Transverse colon (tissue), 4 donors: Measurements from ENCODE around the gene ATL2. TPM values are rescaled to one million over a fixed set of nuclear protein-coding genes. Genes with fewer than 3 reads are reported as not detected.

Source experiments
- DNase-seq: peaks from one replicate; pipeline ENCODE4 v3.0.0-alpha.2; 2019
- H3K27ac ChIP-seq, 4 donors: fragments of 200-600 bp; sonication (generic); 2 replicates each; pipeline ENCODE4 v1.5.1; 2016 to 2018; ENCODE audit warnings: inconsistent platforms in 4 of 4
- H3K27me3 ChIP-seq: fragments of 200-600 bp; sonication (generic); 2 replicates; pipeline ENCODE4 v1.5.1; 2017; ENCODE audit warnings: inconsistent platforms
- H3K36me3 ChIP-seq, 4 donors: fragments of 200-600 bp; sonication (generic); 2 replicates each; pipeline ENCODE4 v1.5.1; 2017 to 2019; ENCODE audit warnings: inconsistent platforms in 4 of 4
- H3K4me1 ChIP-seq, 4 donors: fragments of 200-600 bp; sonication (generic); 2 replicates each; pipeline ENCODE4 v1.5.1; 2017 to 2020; ENCODE audit warnings: inconsistent platforms in 4 of 4
- H3K4me3 ChIP-seq, 4 donors: fragments of 200-600 bp; sonication (generic); 1 replicate in 1 of 4; 2 replicates in 3 of 4; pipeline versions ENCODE4 v1.5.1 to v1.6.1; 2017 to 2019; ENCODE audit warnings: inconsistent platforms in 4 of 4
- H3K9me3 ChIP-seq, 2 donors: fragments of 200-600 bp; sonication (generic); 2 replicates each; pipeline ENCODE4 v1.5.1; 2017 to 2019; ENCODE audit warnings: inconsistent platforms in 2 of 2
- CTCF ChIP-seq, 5 experiments: fragments of 200-600 bp in 3 of 5; fragments of 450-650 bp in 2 of 5; sonication (generic) in 3 of 5; IDR thresholded peaks; 1 replicate in 2 of 5; 2 replicates in 3 of 5; pipeline ENCODE4 v1.5.1; 2016 to 2017; ENCODE audit warnings: antibody characterized with exemption in 5 of 5, inconsistent platforms in 3 of 5, mild to moderate bottlenecking in 2 of 5, moderate library complexity in 1 of 5
- EP300 ChIP-seq: sonication (generic); formaldehyde crosslinking; IDR thresholded peaks from one replicate; pipeline ENCODE4 v1.6.1; 2017; ENCODE audit warnings: antibody characterized with exemption, low read depth
- POLR2A ChIP-seq: fragments of 450-650 bp; IDR thresholded peaks from one replicate; pipeline ENCODE4 v1.6.1; 2016; ENCODE audit warnings: antibody characterized with exemption, mild to moderate bottlenecking, moderate library complexity
- POLR2AphosphoS5 ChIP-seq, 3 donors: sonication (generic); formaldehyde crosslinking; IDR thresholded peaks; one replicate each; pipeline ENCODE4 v1.6.1; 2016; ENCODE audit warnings: antibody characterized with exemption in 3 of 3
- whole genome bisulfite sequencing, 2 donors: methylation state at CpG; one replicate each; pipeline ENCODE4 v1.1.5; 2018; ENCODE audit warnings: low coverage in 1 of 2; 5-methylcytosine and 5-hydroxymethylcytosine counted together
- in situ Hi-C, 4 donors: fragments of 200-750 bp; cut with MboI; loops; one replicate each; pipeline versions ENCODE4 v1.15.0 to v1.15.1; 2017; ENCODE audit warnings: low sequenced_read_pairs in 3 of 4, low pct_ligation_motif_present in 1 of 4, low pct_unique_long_range_greater_than_20kb in 1 of 4
- intact Hi-C: fragments of 100-400 bp; cut with DNase I; formaldehyde crosslinking; loops from one replicate; pipeline ENCODE4 v1.15.1; 2023; ENCODE audit warnings: low total_unique reads
- total RNA-seq, 4 donors: library from RNA; depleted of rRNA; stranded (reverse); fragments of >200 nt; gene quantifications; one replicate each; pipeline ENCODE4 v1.1.0, GENCODE V29; 2016

ATL2 gene
- total RNA-seq, 4 donors from 2014 or later, result 17.6 to 150 (median 69.1) TPM

- Histone ChIP-seq H3K27me3 (no peaks in the 10 kb centered on the region), H3K4me3 (no peak overlapping the region), H3K4me1 (peaks cover 0 to 10% (median 0%) of the 10 kb centered on the region in 4 donors), H3K36me3 (peaks cover 0 to 21% (median 6%) of the 10 kb centered on the region in 4 donors), H3K9me3 (no peaks in the 10 kb centered on the region), H3K27ac (no peak overlapping the region)
- no peak for DNase-seq
- TF ChIP-seq EP300 (no peak), POLR2AphosphoS5 (IDR thresholded peaks at IDR 0.05) (no peak), POLR2A (no peak), CTCF (IDR thresholded peaks at IDR 0.05) (no peak)
- WGBS, 2 donors, result 92 to 96% methylated on average over 5 of the region's 5 CpGs
- in situ Hi-C loops (no loop called here), intact Hi-C loops (loop anchor here (1.0 kb wide), 1 partner anchor 26 kb away; no protein-coding TSS in a partner anchor)
Measured at GRCh38 chr2:38345323-38346038, 31.6 kb downstream of the ATL2 start.

- peaks cover 0 to 21% (median 6%) of the 10 kb centered on the region in 4 donors for H3K36me3 ChIP-seq
- WGBS, 2 donors, result 76 to 82% methylated on average over 2 to 3 of the region's 3 CpGs
- H3K4me1 ChIP-seq, result peaks cover 0 to 10% (median 0%) of the 10 kb centered on the region in 4 donors
- no peak for DNase-seq
- TF ChIP-seq EP300, result no peak
- no peak for TF ChIP-seq POLR2AphosphoS5 (IDR thresholded peaks at IDR 0.05)
- no peak for TF ChIP-seq CTCF (IDR thresholded peaks at IDR 0.05)
- TF ChIP-seq POLR2A, result no peak
- no peaks in the 10 kb centered on the region for H3K9me3 ChIP-seq
- no peak overlapping the region for H3K27ac ChIP-seq
- no peaks in the 10 kb centered on the region for H3K27me3 ChIP-seq
- no peak overlapping the region for H3K4me3 ChIP-seq
- in situ Hi-C loops, result no loop called here
- intact Hi-C loops, result loop anchor here (1.0 kb wide), 1 partner anchor 26 kb away; no protein-coding TSS in a partner anchor
Measured at GRCh38 chr2:38344813-38345212, 32.3 kb downstream of the ATL2 start.

- no peak for TF ChIP-seq CTCF (IDR thresholded peaks at IDR 0.05)
- no peak for TF ChIP-seq POLR2AphosphoS5 (IDR thresholded peaks at IDR 0.05)
- TF ChIP-seq EP300, result no peak
- TF ChIP-seq POLR2A, result no peak
- Histone ChIP-seq H3K36me3 (peaks cover 0 to 26% (median 6%) of the 10 kb centered on the region in 4 donors), H3K9me3 (no peaks in the 10 kb centered on the region), H3K27me3 (no peaks in the 10 kb centered on the region), H3K4me3 (no peak overlapping the region), H3K4me1 (peaks cover 0 to 8% (median 0%) of the 10 kb centered on the region in 4 donors), H3K27ac (no peak overlapping the region)
- in situ Hi-C loops (no loop called here), intact Hi-C loops (no loop called here)
- 91 to 92% methylated on average over 3 of the region's 3 CpGs for WGBS, 2 donors
- DNase-seq, result no peak
Measured at GRCh38 chr2:38343212-38343611, 33.9 kb downstream of the ATL2 start.

- H3K9me3 ChIP-seq, result no peaks in the 10 kb centered on the region
- in situ Hi-C loops, result no loop called here
- TF ChIP-seq POLR2AphosphoS5 (IDR thresholded peaks at IDR 0.05) (no peak), EP300 (no peak), POLR2A (no peak), CTCF (IDR thresholded peaks at IDR 0.05) (no peak)
- H3K4me1 ChIP-seq, result peaks cover 0 to 11% (median 2%) of the 10 kb centered on the region in 4 donors
- no peak overlapping the region for H3K4me3 ChIP-seq
- no peaks in the 10 kb centered on the region for H3K27me3 ChIP-seq
- DNase-seq, result no peak
- intact Hi-C loops, result no loop called here
- 91 to 92% methylated on average over 6 of the region's 6 CpGs for WGBS, 2 donors
- no peak overlapping the region for H3K27ac ChIP-seq
- H3K36me3 ChIP-seq, result peaks cover 0 to 21% (median 9%) of the 10 kb centered on the region in 4 donors
Measured at GRCh38 chr2:38336621-38337020, 40.5 kb downstream of the ATL2 start.
